ENCODE data around the gene SERINC3.
A peak's percentile ranks its signal among the peaks of the same experiment; 100 is the strongest.

The SERINC3 gene

DNA sequence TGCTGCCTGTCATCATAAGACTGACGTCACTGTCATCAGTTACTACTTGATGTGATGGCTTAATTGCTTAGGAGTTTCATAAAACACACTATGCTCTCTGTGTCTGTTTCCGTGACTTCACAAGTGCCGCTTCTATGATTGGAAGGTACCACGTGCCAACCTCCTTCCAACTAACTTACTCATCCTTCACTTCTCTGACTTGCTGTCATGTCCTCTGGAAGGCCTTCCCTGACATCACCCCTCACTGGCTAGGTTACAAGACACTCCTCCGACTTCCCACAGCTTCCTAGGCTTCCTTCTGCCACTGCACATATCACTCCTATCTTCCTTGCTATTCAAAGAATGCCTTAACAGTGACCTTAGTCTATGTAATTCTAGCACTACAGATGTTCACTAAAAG lies 20.4 kb downstream of the SERINC3 start:
- ChIA-PET POLR2A (ENCODE audit: low non-redundant PET) (interaction anchor here (1.1 kb wide), 1 partner anchor 15 kb away, joined by 3 read pairs; no protein-coding TSS in a partner anchor), CTCF (no interaction called here)
- no peak for TF ChIP-seq CTCF (conservative IDR thresholded peaks at IDR 0.05; ENCODE audit: low read depth)
- DNase-seq (ENCODE audit: low spot score): no peak
- H3K27ac ChIP-seq: no peak overlapping the region

GRCh38 chr20:44500221-44500620 lies 21.6 kb downstream of the SERINC3 start:
- ChIA-PET POLR2A (ENCODE audit: low non-redundant PET) (interaction anchor here (1.1 kb wide), 1 partner anchor 16 kb away, joined by 3 read pairs; no protein-coding TSS in a partner anchor), CTCF (interaction anchor here (1.3 kb wide), 1 partner anchor 110 kb away, joined by 3 read pairs; no protein-coding TSS in a partner anchor)
- no peak for TF ChIP-seq CTCF (conservative IDR thresholded peaks at IDR 0.05; ENCODE audit: low read depth)
- no peak for DNase-seq (ENCODE audit: low spot score)
- H3K27ac ChIP-seq: no peak overlapping the region

DNA sequence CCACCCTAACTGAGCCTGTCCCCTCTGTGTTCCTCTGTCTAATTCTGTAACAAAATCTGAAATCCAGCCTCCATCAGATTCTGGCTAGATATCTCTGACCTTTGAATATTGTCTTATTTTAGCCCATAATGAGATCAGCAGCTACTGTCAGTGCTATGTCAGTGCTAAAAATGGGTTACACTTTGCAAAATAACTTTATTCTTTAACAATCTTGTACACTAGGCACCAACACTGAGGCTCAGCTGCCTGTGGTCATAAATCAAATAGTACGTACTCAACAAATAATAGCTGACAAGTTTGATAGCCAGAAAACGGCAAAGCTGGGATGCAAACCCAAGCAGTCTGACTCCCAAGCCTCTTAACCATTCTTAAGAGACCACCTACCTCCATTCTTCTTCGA lies 24.1 kb downstream of the SERINC3 start:
- DNase-seq (ENCODE audit: low spot score): no peak
- POLR2A ChIA-PET (ENCODE audit: low non-redundant PET): no interaction called here
- no peak for TF ChIP-seq CTCF (conservative IDR thresholded peaks at IDR 0.05; ENCODE audit: low read depth)
- CTCF ChIA-PET: no interaction called here
- no peak overlapping the region for H3K27ac ChIP-seq

DNA sequence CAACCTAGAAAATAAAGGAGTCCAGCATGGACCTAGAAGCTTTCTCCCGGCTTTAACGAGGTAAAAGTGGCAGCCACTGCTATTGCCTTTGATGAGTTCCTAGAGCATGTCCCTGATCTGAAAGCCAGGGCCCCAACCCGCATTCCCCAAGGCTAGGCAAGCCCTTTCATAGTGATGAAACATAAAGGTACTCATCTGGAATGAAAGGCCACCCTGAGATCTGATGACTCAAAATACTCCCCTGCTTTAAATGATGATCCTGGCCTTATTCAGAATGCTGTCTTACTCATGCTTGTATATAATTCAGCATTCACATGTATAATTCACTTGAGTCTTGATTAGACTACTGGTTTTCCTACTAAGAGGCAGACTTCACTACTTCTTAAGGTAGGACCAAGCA lies 24.9 kb downstream of the SERINC3 start:
- no peak for TF ChIP-seq CTCF (conservative IDR thresholded peaks at IDR 0.05; ENCODE audit: low read depth)
- H3K27ac ChIP-seq: peak overlapping the region; percentile 82
- DNase-seq (ENCODE audit: low spot score): peak; percentile 97
- ChIA-PET CTCF (interaction anchor here (0.6 to 0.7 kb wide), 2 partner anchors 44 to 112 kb away, joined by 3 read pairs; no protein-coding TSS in a partner anchor), POLR2A (ENCODE audit: low non-redundant PET) (no interaction called here)

DNA sequence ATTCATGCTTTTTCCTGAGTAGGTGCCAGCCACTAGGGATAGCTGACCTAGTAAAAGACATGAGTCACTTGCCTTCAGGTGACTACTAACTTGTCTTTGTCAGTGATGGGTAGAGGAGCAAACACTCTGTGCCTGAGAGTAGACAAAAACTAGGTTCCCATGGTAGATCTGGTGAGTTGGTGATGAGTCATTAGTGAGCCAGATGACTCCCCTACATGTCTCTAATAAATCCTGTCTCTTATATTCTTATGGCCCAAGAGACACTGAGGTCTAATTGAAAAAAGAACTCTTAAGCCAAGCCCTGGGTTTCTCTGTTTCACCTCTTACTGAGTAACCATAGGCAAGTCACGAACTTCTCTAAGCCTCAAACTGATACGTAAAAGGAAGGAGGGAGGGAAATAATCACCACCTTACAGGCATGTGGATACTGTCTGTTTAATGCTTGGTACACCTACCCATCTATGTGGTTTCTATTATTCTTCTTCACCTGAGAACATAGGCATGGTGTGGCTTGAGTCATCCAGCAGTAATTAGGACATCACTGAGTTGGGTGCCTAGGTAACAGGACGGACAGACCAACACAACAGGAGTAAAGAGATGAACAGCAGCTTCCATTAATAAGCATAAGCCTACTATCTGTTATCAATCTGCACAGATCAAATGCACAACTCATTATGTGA lies 25.9 kb downstream of the SERINC3 start:
- no peak for TF ChIP-seq CTCF (conservative IDR thresholded peaks at IDR 0.05; ENCODE audit: low read depth)
- H3K27ac ChIP-seq: peak overlapping the region; percentile 82
- POLR2A ChIA-PET (ENCODE audit: low non-redundant PET): interaction anchor here (1.5 kb wide), 1 partner anchor 20 kb away, joined by 3 read pairs; the partner anchor contains the start of gene TTPAL
- DNase-seq (ENCODE audit: low spot score): peak; percentile 97
- CTCF ChIA-PET: interaction anchor here (0.6 to 1.0 kb wide), 3 partner anchors 25 to 759 kb away, joined by 3 to 4 read pairs (median 3); partner anchors contain the start of gene SERINC3

DNA sequence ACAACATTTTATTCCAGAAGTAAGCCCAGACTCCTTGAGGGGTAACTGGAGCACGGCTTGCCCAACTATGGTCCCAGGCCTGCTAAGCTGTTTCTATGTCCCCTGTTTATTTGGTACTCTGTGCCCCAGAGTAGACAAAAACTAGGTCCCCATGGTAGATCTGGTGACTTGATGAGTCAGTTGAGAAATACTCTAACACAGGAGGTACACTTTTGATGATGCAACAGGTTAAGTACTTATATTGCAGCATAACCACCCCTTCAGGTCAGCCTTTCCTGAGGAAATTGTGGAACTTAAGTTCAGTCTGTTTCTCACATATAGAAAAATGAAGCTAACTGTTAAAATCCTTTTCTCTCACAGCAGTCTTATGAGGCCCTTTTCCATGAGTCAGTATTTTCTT lies 26.6 kb downstream of the SERINC3 start:
- TF ChIP-seq CTCF (conservative IDR thresholded peaks at IDR 0.05; ENCODE audit: low read depth): no peak
- peak; percentile 64 for DNase-seq (ENCODE audit: low spot score)
- POLR2A ChIA-PET (ENCODE audit: low non-redundant PET): interaction anchor here (1.2 to 1.5 kb wide), 2 partner anchors 20 to 26 kb away, joined by 3 read pairs; partner anchors contain the start of genes SERINC3 and TTPAL
- H3K27ac ChIP-seq: no peak overlapping the region
- CTCF ChIA-PET: interaction anchor here (0.6 to 1.5 kb wide), 4 partner anchors 20 to 760 kb away, joined by 3 to 4 read pairs (median 3); partner anchors contain the start of genes SERINC3 and TTPAL

Measured in RWPE1 (cell line).